Measurements from ENCODE around the gene SFI1.
"Not testable (repeated sequence)": the region's sequence is repeated elsewhere in the genome, so short reads cannot be mapped to it uniquely, and the experiment has no call there.

The SFI1 gene

GRCh38 chr22:31496007-31496734, at the start of gene SFI1:
Gene SFI1, plus strand, starts transcription at chr22:31496536. Its CDS starts 11,749 bp downstream, at chr22:31508285.
- Mint-ChIP-seq H3K4me3 (peak within 1 kb of the TSS; percentile 96 to 98), H3K27me3 (no peaks in the 10 kb centered on the region), H3K4me1 (peaks cover 57% of the 10 kb centered on the region), H3K9me3 (no peaks in the 10 kb centered on the region), H3K27ac (peak within 1 kb of the TSS; percentile 91 to 98)
- DNase-seq: peak; percentile 96
- peak; percentile 93 for ATAC-seq

GRCh38 chr22:31446767-31447166, 49.6 kb upstream of the SFI1 start:
- Mint-ChIP-seq H3K27ac (no peak overlapping the region), H3K4me3 (no peak overlapping the region), H3K9me3 (no peaks in the 10 kb centered on the region), H3K4me1 (no peaks in the 10 kb centered on the region), H3K27me3 (no peaks in the 10 kb centered on the region)
- DNase-seq: no peak
- ATAC-seq: no peak

- Mint-ChIP-seq H3K27me3 (no peaks in the 10 kb centered on the region), H3K27ac (no peak overlapping the region), H3K4me3 (no peak overlapping the region), H3K4me1 (no peaks in the 10 kb centered on the region), H3K9me3 (no peaks in the 10 kb centered on the region)
- ATAC-seq (no peak), DNase-seq (no peak)
Measured at GRCh38 chr22:31447337-31447736, 49.0 kb upstream of the SFI1 start.

GRCh38 chr22:31448382-31448781, 48.0 kb upstream of the SFI1 start:
- Mint-ChIP-seq H3K27ac (no peak overlapping the region), H3K27me3 (no peaks in the 10 kb centered on the region)

GRCh38 chr22:31449506-31449905, 46.8 kb upstream of the SFI1 start:
- Mint-ChIP-seq H3K9me3 (no peaks in the 10 kb centered on the region), H3K4me1 (no peaks in the 10 kb centered on the region), H3K27ac (no peak overlapping the region), H3K27me3 (no peaks in the 10 kb centered on the region), H3K4me3 (no peak overlapping the region)
- ATAC-seq: no peak
- DNase-seq: no peak

More at GRCh38 chr22:31448382-31448781, 48.0 kb upstream of the SFI1 start:
- Mint-ChIP-seq H3K4me3 (no peak overlapping the region), H3K4me1 (no peaks in the 10 kb centered on the region), H3K9me3 (no peaks in the 10 kb centered on the region)
- DNase-seq (no peak), ATAC-seq (no peak)

- DNase-seq: peak in 1 of 2 donors; percentile 3
- Mint-ChIP-seq H3K27me3 (no peaks in the 10 kb centered on the region), H3K4me3 (no peak overlapping the region), H3K4me1 (no peaks in the 10 kb centered on the region), H3K9me3 (no peaks in the 10 kb centered on the region), H3K27ac (peak overlapping the region; percentile 19 to 44)
- peak; percentile 72 for ATAC-seq
Measured at GRCh38 chr22:31451709-31452571, 44.4 kb upstream of the SFI1 start.

GRCh38 chr22:31461699-31462098, 34.6 kb upstream of the SFI1 start:
- H3K9me3 Mint-ChIP-seq: no peaks in the 10 kb centered on the region
- DNase-seq (no peak), ATAC-seq (no peak)
- H3K4me3 Mint-ChIP-seq: no peak overlapping the region
- H3K4me1 Mint-ChIP-seq: peaks cover 7% of the 10 kb centered on the region
- H3K27ac Mint-ChIP-seq: peak overlapping the region in 1 of 2 donors; percentile 21
- no peaks in the 10 kb centered on the region for H3K27me3 Mint-ChIP-seq

- no peak overlapping the region for H3K27ac Mint-ChIP-seq
- H3K27me3 Mint-ChIP-seq: no peaks in the 10 kb centered on the region
- DNase-seq: no peak
- H3K4me3 Mint-ChIP-seq: no peak overlapping the region
- ATAC-seq: no peak
- peaks cover 7% of the 10 kb centered on the region for H3K4me1 Mint-ChIP-seq
- no peaks in the 10 kb centered on the region for H3K9me3 Mint-ChIP-seq
Measured at GRCh38 chr22:31465307-31465706, 31.0 kb upstream of the SFI1 start.

- Mint-ChIP-seq H3K27me3 (no peaks in the 10 kb centered on the region), H3K4me3 (no peak overlapping the region), H3K9me3 (no peaks in the 10 kb centered on the region), H3K27ac (no peak overlapping the region), H3K4me1 (peaks cover 11% of the 10 kb centered on the region)
- ATAC-seq (no peak), DNase-seq (no peak)
Measured at GRCh38 chr22:31474743-31475142, 21.6 kb upstream of the SFI1 start.

- ATAC-seq (no peak), DNase-seq (no peak)
- peak overlapping the region in 1 of 2 donors; percentile 76 for H3K27ac Mint-ChIP-seq
- H3K9me3 Mint-ChIP-seq: no peaks in the 10 kb centered on the region
- H3K4me1 Mint-ChIP-seq: peaks cover 11% of the 10 kb centered on the region
- H3K27me3 Mint-ChIP-seq: no peaks in the 10 kb centered on the region
- no peak overlapping the region for H3K4me3 Mint-ChIP-seq
Measured at GRCh38 chr22:31475800-31476199, 20.5 kb upstream of the SFI1 start.

GRCh38 chr22:31477329-31477728, 19.0 kb upstream of the SFI1 start:
- ATAC-seq: no peak

GRCh38 chr22:31481129-31481528, 15.2 kb upstream of the SFI1 start:
- Mint-ChIP-seq H3K27me3 (no peaks in the 10 kb centered on the region), H3K9me3 (no peaks in the 10 kb centered on the region), H3K27ac (no peak overlapping the region), H3K4me3 (no peak overlapping the region), H3K4me1 (peaks cover 29% of the 10 kb centered on the region)
- no peak for DNase-seq
- no peak for ATAC-seq

More at GRCh38 chr22:31477329-31477728, 19.0 kb upstream of the SFI1 start:
- no peak overlapping the region for H3K27ac Mint-ChIP-seq
- H3K9me3 Mint-ChIP-seq: no peaks in the 10 kb centered on the region
- no peaks in the 10 kb centered on the region for H3K27me3 Mint-ChIP-seq
- H3K4me3 Mint-ChIP-seq: no peak overlapping the region
- peaks cover 11% of the 10 kb centered on the region for H3K4me1 Mint-ChIP-seq
- DNase-seq: no peak

- not testable (repeated sequence) for H3K27me3 Mint-ChIP-seq, DNase-seq, H3K9me3 Mint-ChIP-seq, ATAC-seq, H3K4me3 Mint-ChIP-seq
- peaks cover 35% of the 10 kb centered on the region for H3K4me1 Mint-ChIP-seq
- H3K27ac Mint-ChIP-seq: peak overlapping the region in 1 of 2 donors; percentile 74
Measured at GRCh38 chr22:31482470-31482869, 13.9 kb upstream of the SFI1 start.

- not testable (repeated sequence) for H3K27ac Mint-ChIP-seq, H3K4me3 Mint-ChIP-seq, ATAC-seq, DNase-seq, H3K9me3 Mint-ChIP-seq, H3K27me3 Mint-ChIP-seq
- H3K4me1 Mint-ChIP-seq: peaks cover 46% of the 10 kb centered on the region
Measured at GRCh38 chr22:31486369-31486768, 10.0 kb upstream of the SFI1 start.

- H3K9me3 Mint-ChIP-seq: no peaks in the 10 kb centered on the region
- ATAC-seq (no peak), DNase-seq (no peak)
- H3K27me3 Mint-ChIP-seq: no peaks in the 10 kb centered on the region
- H3K27ac Mint-ChIP-seq: peak overlapping the region in 1 of 2 donors; percentile 78
- peak overlapping the region in 1 of 2 donors; percentile 66 for H3K4me3 Mint-ChIP-seq
- peaks cover 52% of the 10 kb centered on the region for H3K4me1 Mint-ChIP-seq
Measured at GRCh38 chr22:31486951-31487350, 9.4 kb upstream of the SFI1 start.

GRCh38 chr22:31488346-31488883, 7.9 kb upstream of the SFI1 start:
- Mint-ChIP-seq H3K4me1 (peaks cover 56% of the 10 kb centered on the region), H3K9me3 (no peaks in the 10 kb centered on the region), H3K27ac (peak overlapping the region; percentile 84 to 93), H3K27me3 (no peaks in the 10 kb centered on the region), H3K4me3 (peak overlapping the region; percentile 81 to 89)
- ATAC-seq: no peak
- no peak for DNase-seq

Measured in stimulated activated naive CD8-positive, alpha-beta T cell treated with anti-CD3 and anti-CD28 coated beads, Interleukin-15, amount 100 ng/mL, for 72 hours (primary cell).